NCI-H187 treated with DMSO at 0.1 percent for 48 hours (cell line): ENCODE measurements around the gene MAPKAP1.

Experiments
- DNase-seq: peaks from one replicate; lab custom pipeline; 2025; lab: John Stamatoyannopoulos, UW

The MAPKAP1 gene

DNA sequence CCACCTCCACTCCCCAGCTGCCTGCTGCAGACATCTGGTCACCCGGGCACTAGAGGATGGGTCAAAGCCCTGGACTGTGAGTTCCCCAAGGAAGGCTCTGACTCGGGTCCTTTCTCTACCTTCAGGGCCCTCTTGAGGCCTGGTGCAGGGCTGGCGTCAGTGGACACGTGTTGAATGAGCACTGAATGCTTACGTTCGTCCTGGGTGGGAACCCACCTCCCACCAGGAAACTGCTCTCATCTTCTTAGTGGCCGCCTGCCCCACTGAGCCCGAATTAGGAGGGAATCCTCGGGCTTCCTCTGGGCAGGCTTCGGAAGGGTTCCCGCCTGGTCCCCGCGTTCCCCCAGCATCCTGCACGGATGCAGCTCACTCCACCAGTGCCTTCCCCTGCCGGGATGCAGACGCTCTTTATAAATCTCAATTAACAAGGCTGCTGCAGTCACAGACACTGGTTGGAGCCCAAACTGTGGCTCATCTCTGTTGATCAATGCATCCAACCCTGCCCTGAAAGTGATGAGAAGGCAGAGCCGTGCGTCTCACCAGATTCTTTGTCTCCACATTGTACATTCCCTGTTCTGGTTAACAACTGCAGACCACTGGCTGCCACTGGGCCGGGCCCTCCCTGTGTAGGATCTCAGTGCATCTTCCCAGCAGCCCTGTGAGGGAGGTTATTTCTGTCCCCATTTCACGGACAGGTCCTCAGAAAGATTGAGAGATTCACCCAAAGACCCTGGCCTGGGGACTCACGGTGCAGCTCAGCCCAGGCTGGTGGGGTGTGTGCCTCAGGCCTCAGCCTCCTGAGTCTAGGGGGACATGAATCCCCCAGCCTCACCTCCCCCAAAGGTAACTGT is 276.6 kb downstream of the MAPKAP1 start:
- no peak for DNase-seq

DNA sequence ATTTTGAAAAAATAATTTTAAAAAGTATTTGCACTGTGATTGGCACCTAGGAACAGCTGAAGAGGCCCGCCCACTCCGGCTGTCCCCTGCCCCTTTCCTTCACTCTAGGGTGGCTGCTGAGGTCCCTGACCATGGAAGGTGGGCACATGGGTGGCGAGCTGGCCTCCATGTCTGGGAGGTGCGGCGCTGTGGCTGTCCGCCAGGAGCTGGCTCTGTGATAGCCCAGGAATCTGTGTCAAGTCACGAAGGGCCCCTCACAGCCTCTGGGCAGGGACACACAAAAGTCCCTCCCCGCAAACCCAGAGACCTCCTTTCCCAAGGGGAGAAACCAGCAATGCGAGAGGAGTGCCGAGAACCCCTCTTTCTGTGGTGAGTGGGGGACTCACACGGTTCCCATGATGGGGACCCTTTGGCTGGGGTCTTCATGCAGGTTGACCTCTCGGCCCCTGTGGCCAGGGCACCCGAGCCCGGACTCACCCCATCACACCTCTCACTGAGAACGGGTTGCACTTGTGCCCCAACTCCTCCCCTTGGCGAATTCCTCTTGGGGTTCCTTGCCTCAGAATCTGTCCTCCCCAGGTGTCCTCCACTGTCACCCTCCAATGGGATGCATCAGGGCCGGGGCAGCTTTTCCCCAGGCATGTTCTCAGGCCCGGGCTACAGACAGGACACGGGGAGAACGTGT is 277.4 kb downstream of the MAPKAP1 start:
- DNase-seq = no peak

DNA sequence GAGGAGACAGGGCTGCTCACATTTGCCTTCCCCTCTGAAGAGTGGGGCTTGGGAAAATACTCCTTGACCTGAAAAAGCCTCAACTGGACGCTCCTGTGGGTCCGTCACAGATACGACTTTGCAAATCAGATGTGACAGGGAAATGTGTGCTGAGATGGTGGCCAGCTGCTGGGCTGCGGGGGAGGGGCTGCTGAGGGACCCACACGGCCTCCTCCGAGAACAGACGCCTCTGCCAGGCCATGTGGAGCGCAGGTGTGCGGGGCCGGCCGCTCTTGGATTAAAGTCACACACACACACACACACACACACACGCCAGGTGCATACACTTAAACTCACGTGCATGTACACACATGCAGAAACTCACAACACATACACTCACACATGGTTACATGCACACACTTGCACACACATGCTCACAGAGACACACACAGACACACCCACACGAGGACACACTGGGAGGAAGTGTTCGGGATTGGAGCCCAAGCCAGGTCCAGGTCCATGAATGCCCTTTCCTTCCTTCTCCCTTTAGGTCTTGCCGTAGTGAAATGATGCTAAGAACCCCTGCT is 278.0 kb downstream of the MAPKAP1 start:
- no peak for DNase-seq

DNA sequence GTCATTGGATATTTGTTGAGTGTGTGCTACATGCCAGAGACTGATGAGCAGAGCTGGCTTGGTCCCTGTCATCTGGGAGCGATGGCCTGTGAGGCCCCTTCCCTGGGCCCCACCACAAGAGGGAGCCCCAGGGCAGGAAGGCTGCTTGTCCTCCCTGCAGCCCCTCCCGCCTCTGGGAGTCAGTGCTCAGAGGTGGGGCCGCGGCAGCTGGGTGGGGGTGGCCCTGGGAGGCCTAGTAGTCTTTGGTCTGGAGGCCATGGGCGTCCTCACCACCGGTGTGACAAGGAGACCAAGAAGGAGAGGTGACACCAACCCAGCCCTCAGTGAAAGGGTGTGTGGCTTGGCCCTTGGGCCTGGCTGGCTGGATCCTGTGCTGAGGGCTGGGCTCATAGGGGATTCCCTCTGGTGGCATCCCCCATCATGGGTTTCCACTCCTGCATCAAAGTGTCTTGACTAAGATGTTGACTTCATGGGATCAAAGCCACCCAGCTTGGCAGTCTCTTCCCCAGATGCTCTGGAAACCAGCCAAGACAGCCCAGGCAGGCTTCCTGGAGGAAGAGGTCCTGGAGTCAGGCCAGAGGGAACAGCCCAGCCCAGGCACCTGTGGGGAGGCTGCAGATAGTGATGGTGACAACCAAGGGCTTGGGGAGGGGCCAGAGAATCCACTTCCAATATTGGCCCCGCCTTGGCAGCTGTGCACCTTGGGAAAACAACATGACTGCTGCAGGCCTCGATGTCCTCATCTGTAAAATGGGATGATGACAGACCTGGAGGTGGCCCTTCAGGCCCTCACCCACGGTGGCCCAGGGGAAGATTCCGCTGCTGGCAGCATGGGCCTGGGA is 278.7 kb downstream of the MAPKAP1 start:
- no peak for DNase-seq

DNA sequence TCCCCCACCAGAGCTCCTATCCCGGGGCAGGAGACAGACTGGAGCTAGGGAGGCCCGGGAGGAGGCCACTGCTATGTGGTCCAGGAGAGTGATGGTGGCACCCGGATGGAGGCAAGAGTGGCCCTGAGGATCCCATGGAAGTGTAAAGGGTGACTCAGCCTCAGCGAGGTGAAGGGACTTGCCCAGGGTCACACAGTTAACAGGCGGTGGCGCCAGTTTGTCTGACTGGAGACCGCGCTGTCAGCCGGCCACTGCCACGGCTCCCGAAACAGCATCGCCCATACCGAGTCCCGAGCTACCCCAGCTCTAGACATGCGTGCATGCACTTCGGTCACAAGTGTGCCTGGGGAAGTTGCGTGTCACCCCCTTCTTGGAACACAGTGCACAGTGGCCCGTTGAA is 279.5 kb downstream of the MAPKAP1 start:
- DNase-seq = no peak

DNA sequence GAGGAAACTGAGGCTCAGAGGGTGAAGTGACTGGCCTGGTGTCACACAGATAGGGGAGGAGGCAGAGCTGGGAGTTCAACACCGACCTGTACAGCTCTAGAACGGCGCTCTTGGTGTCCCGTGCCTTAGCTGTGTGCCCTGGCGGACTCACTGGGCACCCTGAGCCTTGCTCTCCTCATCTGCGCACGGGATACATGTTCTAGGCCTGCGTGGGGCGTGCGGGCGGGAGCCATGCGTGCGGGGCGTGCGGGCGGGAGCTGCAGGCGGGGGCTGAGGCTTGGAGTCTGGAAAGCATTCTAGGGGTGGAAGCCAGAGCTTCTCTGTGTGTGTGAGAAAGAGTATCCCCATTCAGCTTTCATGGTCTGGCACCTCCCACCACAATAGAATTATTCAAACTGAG is 280.1 kb downstream of the MAPKAP1 start:
- DNase-seq = no peak

DNA sequence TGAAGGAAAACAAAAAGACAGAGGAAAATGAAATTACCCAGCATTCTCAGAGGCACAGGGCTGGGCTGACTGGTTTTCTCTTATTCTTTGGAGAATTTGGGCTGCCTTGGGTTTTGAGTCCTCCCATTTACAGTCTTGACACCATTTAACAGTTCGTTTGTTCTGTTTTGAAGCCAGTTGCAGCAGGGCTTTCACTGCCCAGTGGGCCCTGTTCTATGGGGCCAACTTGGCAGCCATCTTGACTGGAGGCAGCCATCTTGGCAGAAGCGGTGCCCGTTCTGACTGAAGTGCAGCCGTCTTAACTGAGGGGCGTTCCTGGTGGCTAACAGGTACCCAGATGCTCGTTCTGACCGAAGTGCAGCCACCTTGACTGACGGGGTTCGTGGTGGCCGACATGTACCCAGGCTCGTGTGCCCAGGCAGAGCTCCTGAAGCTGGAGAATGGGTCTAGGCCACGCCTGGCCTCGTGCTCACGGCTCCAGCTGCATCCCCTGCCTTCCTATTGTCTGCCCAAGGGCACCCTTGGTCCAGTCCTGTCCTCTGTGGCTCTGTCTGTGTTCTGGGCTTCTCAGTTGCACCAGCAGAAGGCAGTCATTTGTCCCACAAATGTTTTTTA is 281.0 kb downstream of the MAPKAP1 start:
- DNase-seq = no peak

DNA sequence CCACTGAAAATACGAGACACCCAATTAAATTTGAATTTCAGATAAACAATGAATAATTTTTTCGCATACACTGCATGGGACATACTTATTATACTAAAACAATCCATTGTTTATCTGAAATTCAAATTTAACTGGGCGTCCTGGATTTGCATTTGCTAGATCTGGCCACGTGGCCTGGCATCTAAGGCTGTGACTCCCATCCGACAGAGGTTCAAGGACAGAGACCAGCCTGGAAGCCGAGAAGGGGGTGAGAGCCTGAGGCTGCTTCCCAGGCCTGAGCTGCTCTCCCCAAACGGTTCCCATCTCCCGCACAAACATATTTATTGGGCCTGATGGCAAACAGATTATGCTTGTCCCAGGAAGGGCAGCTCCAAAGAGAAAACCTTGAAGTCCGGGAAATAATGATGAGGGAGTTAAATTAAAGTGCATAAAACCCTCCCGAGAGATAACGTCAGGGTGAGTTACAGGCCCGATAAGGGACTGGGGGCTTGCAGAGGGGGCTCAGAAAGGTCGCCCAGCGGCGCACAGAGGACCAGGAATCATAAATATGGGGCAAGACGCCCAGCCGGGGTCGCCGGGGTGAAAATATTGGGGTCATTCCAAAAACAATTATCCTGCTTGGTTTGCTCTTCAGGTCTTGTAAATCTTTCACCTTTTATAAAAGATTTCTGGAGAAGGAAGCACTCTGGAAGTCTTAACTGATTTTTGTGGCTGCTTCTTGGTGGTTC is 281.7 kb downstream of the MAPKAP1 start:
- no peak for DNase-seq

DNA sequence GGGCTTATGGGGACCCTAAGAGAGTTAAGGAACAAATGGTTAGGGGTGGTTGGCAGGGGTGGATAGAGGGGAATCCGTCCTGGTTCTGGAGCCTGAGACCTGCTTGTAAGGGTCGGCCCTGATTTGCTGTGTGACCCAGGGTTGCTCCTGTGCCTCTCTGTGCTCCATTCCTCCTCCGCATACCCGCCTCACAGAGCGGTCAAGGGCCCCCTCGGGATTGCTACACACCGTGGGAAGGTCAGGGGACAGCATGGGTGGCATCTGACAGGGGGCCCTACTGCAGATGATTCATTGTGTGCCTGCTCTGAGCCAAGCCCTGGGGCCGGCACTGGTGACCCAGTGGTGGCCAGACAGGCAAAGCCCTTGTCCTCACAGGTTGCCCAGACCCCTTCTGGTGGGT is 283.0 kb downstream of the MAPKAP1 start:
- DNase-seq = no peak

DNA sequence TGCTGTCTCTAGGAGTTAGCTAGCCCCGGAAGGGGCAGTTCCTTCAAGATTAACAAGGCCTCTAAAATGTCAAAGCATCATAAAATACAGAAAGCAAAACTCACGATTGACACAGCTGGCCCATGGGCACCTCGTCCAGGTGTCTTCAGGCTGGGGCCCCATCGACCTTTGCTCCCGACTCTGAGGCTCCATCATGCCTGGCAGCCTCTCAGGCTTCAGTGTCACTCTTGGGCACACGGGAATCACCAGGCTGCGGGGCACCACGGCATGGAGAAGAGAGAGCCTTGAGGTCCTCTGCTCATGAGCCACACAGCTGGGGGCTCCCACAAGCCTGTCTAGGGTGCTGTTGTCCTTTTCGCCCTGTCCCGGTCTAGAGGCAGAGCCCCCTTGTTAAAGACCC is 284.2 kb downstream of the MAPKAP1 start:
- DNase-seq = no peak

DNA sequence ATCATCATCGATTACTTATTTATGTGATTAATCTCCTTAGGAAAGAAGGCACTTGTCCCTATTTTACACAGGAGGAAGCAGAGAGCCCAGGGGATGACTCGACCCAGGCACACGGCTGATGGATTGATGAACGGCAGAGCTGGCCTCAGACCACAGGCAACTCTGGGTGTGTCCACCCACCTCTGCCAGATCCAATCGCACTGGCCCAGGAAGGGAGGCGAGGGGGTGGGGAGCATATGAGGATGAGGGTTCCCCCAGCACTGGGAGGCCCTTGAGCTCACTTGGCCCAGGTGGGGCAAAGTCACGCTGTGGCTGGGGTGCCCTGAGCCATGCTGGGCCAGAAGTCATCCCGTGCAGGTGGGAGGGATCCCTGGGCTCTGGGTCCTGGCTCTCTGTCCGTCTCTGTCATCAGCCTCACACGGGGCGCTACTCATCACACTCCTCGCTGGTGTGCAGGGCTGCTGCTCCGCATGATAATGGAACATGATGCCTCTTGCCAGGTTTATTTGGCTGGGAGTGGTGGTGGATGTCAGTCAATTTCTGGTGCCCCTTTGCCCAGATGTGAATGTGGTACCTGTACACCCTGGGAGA is 285.3 kb downstream of the MAPKAP1 start:
- no peak for DNase-seq

DNA sequence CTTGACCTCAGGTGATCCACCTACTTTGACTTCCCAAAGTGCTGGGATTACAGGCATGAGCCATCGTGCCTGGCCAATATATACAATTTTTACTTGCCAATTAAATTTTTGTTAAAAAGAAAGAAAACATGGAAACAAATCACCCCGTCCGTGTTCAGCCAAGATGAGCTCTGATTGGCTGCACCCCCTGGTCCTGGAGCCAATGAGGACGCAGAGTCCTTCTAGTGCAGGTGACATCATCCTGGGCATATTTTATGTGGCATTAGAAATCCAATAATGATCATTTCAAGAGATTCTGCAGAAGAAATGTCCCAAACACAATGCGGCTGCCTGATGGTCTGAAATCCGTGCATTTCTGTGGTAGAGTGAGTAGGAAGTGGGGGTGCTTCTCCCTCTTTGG is 285.8 kb downstream of the MAPKAP1 start:
- DNase-seq = no peak

DNA sequence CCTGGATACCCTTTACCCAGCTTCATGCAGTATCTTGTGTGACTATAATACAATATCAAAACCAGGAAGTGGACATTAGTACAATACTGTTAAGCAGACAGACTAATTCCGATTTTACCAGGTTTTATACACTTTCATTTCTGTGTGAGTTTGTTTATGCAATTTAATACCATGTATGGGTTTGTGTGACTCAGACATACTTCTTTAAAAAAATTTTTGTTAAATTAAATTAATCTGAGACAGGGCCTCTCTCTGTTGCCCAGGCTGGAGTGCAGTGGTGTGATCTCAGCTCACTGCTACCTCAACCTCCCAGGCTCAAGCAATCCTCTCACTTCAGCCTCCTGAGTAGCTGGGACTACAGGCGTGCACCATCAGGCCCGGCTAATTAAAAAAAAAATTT is 288.6 kb downstream of the MAPKAP1 start:
- DNase-seq = no peak

DNA sequence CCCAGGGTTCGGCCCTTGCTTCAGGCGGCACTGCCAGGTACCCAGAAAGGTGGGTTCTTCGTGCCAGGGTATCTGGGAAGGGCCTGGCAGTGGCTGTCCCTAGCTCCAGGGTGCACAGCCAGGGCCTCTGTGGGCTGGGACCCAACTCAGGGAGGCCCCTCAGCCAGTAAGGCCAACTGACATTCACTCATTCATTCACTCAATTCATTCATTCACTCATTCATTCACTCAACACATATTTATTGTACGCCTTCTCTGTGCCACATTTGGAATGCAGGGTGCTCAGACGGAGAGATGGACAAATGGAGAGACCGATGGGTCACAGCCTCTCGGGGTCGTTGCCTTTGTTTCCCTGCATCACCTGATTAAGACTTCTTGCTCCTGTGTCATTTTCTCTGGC is 290.5 kb downstream of the MAPKAP1 start:
- DNase-seq = no peak

DNA sequence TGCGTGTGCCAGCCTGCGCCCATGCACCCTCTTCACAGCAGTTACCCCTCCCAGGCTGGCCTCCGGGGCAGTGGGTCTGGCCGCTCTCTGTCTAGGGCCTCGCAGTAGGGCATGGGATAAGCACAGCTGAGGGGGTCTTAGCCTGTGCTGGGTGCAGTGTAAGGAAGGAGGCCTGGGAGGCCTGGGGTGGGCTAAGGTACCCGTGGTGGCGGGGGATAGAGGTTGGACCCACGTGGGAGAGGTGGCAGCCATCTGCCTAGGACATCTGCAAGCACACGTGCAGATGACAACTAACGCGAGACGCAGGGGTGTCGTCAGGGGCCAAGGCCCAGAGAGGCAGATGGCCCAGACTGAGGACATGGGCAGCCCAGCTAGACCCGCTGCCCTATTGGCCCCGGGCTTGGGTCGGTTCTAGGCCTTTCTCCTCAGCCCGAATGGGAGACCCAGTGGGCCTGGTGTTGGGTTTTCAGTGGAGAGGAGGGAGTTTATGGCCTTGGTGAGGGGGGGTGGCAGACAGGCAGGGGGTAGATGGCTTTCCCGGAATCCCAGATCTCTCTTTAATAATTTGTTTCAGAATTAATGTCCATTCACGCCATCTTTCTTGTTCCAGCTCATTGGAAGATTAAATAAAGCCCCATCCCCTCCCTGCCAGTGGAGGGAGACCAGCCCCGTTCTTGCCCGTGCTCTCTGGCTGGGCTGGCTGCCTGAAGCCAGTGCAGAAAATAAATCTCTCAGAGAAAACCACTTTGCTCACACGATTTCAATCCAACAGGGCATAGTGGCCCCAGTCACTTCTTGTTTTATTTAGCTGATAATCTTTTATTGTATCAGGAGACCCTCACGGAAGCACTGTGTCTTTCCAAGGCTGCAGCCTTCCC is 291.2 kb downstream of the MAPKAP1 start:
- DNase-seq = no peak

DNA sequence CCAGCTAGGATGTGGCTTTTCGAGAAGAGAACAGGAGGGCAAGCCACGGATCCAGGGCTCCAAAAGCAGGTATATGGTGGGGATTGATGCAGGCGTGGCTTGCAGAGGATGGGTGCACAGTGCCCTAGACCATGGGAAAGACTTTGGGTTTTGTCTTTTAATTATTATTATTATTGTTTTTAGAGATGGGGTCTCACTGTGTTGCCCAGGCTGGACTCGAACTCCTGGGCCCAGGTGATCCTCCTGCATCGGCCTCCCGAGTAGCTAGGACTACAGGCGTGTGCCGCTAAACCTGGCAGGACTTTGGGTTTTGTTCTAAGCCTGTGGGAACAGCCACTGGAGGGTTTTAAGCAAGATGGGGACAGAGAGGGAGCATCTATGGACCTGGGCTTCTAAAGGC is 293.4 kb downstream of the MAPKAP1 start:
- DNase-seq = no peak

DNA sequence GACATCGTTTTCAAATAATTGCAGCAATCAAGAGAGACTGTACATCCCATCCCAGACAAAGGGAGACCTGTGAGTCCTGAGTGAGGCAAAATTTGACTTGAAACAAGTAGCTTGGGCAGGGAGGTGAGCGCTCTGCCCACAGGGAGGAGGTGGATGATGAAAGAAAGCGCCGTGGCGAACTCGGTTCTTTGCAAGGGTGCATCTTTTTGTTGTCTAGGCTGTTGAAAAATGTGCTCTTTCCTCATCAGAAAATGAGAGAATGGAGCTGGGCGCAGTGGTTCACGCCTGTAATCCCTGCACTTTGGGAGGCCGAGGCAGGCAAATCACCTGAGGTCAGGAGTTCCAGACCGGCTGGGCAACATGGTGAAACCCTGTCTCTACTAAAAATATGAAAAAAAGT is 294.8 kb downstream of the MAPKAP1 start:
- DNase-seq = no peak

DNA sequence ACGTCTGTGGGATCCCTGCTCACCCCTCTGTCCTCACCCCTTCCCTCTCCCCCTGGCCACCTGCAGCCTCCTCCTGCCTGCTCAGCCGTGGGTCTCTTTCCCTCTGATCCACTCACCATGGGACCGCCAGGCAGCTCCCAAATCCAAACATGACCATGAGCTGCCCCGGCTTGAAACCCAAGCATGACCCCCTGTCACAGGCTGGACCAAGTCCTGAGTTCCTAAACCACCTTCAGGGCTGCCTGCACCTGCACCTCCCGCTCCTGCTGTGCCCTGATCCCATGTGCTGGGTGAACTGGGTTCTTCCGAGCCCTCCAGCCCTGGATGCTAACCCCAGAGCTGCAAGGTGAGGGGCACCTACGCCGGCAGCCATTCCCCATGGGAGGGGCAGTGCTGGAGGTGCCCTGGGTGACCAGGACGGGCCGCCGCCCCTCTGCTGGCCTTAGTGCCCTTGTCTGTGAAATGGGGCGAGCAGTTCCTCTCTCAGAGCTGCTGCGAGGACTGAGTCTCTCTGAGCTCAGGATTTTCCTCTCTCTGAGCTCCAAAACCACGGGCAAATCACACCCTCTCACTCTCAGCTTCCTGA is 295.7 kb downstream of the MAPKAP1 start:
- no peak for DNase-seq

DNA sequence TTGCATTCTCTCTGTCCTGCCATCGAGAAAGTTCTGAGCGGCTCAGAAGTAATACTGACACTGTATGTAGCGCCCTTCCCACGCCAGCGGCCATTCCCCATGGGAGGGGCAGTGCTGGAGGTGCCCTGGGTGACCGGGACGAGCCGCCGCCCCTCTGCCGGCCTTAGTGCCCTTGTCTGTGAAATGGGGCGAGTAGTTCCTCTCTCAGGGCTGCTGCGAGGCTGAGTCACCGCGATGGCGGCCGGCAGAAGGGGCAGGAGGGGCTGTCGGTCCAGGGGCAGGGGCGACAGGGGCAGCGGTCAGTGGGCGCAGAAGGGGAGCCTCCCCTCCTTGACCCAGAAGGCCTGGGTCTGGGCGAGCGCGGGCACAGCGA is 296.5 kb downstream of the MAPKAP1 start:
- DNase-seq = no peak
